Stimulated activated CD8-positive, alpha-beta memory T cell treated with anti-CD3 and anti-CD28 coated beads, Interleukin-12 subunit alpha, Interleukin-12 subunit beta, amount 100 ng/mL, for 1 hour (primary cell): Measurements from ENCODE around the gene MPPED1.

Source experiments
- DNase-seq: peaks from one replicate; pipeline ENCODE4 v3.0.0-alpha.2; 2020; ENCODE audit warnings: low read depth

The MPPED1 gene

DNA sequence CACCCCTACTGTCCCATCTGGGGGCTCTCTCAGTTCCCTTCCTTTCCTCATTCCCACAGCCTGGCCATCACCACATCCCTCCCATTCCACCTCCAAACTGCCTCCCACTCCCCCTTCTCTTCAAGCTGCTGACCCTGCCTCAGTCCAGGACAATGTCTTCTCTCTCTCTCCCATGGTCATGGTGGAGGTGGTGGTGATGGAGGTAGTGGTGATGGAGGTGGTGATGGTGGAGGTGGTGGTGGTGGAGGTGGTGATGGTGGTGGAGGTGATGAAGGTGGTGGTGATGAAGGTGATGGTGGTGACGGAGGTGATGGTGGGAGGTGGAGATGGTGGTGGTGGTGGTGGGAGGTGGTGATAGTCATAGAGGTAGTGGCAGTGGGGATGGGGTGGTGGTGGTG, 87.0 kb downstream of the MPPED1 start:
- DNase-seq = no peak

DNA sequence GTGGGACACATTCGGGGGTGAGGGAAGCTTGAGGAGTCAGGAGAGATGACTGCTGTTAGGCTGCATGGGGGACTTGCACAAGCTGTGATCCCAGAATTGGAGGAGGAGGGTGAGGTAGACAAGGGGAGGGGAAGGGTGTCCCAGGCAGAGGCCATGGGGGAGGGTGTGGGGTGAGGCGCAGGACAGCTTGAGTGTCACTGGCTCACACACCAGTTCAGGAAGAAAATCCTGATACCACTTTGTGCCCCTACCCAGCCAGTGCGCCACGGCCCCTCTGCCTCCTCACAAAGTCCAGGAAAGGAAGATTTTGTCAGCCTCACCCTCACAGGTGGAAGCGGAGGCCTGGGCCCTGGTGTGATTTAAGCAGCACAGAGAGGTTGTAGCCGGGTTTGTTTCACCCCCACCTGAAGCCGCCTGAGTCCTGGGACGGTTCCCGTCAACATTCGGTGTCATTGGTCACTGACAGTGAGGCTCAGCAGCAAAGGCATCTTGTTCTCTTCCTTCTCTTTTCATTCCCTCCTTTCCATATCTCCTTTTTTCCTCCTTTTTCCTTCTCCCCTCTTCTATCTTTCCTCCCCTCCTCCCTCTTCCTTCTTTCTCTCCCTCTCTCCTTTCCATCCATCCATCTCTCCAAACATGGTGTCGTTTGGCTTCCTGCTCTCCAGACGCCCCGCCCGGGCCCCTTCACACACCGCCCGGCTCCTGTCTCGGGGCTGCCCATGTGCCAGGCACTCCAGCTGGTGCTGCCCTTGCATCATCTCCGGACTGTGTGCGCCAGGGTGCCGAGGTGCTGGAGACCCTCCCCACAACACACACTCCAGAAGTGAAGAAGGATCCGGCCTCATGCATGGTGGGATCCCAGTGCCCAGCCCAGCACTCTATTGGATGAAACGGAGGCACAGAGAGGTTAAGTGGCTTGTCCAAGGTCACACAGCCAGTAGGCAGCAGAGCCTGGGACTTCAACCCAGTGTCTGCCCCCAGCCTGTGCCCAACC, 89.3 kb downstream of the MPPED1 start:
- no peak for DNase-seq

DNA sequence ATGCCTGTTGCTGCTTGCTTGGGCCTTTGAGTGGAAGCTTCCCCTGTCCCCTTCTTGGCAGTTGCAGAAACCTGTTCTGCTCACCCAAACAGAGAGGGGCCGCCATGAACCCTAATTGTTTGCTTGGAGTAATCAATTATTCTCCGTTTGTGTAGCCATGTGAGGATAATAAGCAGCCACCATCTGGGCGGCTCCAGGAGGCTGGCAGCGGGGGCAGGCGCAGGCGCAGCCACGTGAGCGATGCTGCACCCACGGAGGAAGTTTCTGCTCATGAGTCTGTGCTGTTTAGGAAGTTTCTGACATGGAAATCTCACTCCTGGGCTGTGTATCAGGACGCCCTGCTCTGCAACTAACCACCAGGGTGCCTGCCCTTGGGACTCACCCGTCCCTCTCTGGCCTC, 90.1 kb downstream of the MPPED1 start:
- no peak for DNase-seq

DNA sequence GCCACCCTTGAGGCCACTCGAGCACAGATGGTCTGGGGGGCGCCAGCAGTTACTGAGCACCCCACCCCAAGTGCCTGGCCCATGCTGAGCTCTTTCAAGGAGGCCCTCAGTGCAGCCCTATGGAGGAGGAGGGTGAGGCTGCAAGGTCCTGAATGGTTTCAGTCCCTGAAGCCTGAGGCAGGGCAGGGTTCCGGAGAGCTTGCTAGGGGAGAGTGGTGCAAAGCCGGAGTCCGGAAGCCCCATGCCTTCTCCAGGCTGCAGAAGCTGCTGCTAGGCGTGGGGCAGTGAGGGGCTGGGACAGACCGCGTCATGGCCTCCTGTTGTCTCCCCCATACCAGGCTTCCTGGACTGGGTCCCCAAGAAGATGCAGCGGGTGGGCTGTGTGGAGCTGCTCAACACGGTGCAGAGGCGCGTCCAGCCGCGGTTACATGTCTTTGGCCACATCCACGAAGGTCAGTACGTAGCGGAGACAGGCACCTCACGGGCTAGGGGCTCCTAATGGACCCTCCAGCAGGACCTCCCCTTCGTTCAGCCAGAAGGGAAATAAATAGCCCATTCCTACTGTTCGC, 90.6 kb downstream of the MPPED1 start:
- no peak for DNase-seq

DNA sequence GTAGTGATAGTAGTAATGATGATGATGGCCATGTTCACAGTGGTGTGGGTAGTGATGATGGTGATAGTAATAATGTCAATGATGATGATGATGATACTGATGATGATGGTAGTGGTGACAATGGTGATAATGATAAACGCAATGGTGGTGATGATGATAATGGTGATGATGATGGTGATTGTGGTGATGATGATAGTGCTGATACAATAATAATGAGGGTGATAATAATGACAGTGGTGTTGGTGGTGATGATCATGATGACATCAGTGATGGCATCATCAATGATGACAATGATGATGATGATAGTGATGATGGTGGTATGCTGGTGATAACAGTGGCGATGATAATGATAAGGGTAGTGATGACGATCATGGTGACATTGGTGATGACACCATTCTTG, 92.3 kb downstream of the MPPED1 start:
- DNase-seq = no peak

DNA sequence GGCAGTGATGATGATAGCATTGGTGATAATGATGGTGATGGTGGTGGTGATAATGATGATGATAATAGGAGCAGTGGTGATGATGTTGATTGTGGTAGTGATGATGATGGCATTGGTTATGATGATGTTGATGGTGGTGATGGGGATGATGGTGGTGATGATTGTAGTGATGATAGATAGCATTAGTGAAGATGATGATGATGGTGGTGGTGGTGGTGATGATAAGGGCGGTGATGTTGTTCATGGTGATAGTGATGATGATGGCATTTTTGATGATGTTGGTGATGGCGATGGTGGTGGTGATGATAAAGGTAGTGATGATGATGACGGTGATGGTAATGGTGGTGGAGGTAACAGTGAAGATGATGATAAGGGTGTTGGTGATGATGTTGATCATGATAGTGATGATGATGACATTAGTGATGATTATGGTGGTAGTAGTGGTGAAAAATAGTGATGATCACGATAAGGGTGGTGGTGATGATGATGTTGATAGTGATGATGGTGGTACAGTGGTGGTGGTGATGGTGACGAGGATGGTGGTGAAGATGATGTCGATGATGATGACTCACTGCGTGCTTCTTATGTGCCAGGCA, 93.0 kb downstream of the MPPED1 start:
- no peak for DNase-seq

DNA sequence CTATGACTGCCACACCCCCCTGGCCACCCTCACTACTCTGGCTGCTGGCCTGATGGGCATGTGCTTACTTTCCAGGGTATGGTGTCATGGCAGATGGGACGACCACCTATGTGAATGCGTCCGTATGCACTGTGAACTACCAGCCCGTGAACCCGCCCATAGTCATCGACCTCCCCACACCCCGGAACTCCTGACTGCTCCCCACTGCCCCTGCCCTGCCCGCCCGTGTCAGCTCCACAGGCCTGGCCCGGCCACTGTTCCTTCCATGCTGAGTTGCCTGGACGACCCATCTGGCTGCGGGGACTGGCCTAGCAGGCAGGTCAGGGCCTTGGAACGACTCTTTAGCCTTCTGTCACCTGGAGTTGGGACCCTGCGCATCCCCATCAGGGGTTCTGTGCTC, 93.6 kb downstream of the MPPED1 start:
- no peak for DNase-seq

DNA sequence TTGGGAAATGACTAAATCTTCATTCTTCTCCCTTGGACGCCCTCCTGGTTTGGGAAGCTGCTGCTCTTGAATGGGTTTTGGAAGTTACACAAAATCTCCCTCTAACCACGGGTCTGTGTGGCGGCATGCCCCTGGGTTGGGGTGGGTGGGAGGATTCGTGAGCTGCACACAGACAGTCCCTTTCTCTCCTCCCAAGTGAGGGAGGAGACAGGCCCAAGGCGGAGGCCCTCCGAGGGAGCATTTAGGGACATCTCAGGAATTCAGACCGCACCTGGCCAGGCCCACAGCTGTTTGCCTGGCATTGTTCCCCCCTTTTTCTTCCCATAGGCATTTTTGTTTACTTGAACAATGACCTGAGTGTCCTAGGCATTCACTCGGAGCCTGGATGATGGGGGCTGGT, 94.1 kb downstream of the MPPED1 start:
- DNase-seq = no peak

DNA sequence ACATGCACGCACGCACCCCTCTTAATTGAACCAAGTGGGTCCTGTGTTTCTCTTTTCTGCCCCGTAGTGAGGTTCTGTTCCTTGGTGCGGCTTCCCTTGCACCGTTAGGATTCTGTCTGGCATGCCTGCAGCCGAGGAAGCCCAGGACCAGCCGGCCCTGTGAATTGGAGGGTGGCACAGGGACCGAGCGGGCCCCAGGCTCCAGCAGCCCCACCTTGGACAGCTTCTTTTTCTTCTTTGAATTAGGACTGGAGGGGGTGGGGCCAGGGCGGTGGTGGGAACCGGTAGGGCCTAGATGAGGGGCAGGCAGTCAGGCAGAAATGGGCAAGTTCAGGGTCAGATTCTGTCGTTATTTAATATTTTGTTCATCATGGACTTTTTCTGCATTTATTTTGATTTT, 94.7 kb downstream of the MPPED1 start:
- DNase-seq = no peak

DNA sequence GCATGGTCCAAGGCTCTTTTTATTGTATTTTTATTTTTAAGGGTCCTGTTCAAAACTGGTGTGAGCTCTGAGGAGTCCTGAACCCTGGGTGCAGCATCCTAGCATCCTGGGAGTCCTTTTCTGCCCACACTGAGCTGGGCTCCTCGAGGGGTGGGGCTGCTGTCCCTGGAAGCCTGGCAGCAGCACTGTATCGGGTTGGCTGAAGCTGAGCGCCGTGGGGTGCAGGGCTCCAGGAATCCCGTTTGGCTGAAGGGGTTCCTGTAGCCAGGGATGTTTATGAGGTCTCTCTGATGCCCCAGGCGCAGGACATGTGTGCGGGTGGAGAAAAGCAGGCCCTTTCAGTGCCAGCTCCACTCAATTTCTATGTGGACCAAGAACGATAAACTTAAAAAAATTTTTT, 95.4 kb downstream of the MPPED1 start:
- no peak for DNase-seq

DNA sequence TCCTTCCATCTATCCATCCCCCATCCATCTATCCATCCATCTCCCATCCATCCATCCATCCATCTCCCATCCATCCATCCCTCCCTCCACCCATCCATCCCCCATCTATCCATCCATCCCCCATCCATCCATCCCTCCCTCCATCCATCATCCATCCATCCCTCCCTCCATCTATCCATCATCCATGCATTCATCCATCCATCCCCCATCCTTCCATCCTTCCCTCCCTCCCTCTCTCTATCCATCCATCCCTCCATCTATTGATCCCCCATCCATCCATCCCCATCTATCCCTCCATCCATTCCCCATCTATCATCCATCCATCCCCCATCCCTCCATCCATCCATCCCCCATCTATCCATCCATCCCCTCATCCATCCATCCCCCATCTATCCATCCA, 96.7 kb downstream of the MPPED1 start:
- DNase-seq = no peak

DNA sequence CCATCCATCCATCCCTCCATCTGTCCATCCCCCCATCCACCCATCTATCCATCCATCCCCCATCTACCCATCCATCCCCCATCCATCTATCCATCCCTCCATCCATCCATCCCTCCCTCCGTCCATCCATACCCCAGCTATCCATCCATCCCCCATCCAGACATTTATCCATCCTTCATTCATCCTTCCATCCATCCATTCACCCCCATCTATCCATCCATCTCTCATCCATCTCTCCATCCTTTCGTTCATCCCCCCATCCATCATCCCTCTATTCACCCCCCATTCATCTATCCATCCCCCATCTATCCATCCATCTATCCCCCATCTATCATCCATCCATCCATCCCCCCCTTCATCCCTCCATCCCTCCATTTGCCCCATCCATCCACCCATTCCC, 97.5 kb downstream of the MPPED1 start:
- DNase-seq = no peak

DNA sequence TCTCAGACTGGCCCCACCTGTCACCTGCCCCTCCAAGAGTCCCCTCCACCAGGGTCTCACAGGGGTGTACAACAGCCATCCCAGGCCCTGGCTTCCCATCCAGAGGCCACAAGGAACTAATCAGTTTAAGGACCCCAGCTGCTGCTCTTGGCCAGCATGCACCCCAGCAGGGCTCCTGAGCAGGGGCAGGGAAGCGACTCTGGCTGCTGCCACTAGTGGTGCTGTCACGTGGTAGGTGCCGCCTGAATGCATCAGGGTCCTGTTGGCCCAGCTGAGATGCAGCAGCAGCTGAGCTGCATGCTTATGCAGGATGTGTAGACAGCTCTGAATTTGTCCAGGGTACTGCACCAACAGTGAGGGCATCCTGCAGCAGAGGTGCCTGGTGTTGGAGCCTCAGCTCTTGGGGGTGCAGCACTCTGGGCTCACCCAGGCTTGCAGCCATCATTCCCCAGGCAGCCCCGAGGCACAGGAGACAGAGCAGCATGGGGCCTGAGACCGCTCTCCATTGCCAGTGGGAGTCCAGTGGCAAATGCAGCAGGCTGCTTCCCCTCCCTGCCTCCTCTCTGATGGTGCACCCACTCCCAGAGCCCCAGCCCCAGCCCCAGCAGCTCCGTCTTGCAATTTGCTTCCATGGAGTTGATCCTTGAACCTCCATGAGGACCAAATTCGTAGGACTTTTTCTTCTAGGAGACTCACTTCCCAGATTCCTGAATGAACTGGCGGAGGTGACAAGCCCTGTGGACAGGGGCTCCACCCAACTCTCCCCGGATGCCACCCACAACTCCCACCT, 98.7 kb downstream of the MPPED1 start:
- DNase-seq = no peak

DNA sequence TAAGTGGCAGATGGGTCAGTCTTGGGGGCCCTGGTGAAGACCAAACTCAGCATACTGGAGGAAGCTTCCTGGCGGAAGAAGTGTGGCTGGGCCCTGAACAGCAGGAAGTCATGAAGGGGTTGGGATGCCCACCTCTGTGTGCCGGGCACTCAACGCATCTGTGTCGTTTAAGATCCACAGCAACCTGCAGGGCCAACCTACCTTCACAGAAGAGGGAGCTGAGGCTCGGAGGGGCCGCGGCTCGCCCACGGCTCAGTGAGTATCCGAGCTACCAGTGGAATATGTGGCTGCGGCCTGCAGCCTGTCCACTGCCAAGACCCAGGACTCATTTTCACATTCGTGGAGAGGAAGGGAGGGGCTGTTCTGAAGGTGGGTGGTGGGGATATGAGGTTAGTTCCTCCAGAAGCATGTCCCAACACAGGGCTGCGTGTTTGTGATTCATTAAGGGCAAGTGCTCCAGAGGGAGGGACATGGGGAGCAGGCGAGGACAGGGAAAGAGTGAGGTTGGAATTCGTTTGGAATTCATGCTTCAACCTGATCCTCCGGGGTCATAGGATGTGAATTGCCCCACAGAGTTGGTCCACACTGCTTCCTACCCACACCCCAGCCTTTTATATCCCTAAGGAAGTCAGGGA, 99.6 kb downstream of the MPPED1 start:
- DNase-seq = no peak

DNA sequence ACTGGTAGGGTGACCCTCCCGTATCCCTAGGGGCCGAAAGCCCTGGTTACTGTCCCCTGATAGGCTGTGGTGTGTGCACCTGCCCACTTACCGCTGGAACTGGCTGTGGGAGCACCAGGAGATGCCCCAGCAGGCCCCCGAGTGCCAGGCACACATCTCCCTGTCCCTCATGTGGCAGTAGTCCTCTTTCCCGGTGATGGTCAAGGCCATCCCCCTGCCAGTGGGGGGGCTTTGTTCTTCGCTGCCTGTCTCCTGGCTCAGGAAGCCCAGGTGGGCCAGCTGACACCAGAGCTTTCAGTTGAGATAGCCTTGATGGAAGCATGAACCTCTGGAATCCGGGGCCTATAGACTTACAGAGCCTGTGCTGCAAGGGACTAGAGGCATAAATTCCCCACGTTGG, 100.5 kb downstream of the MPPED1 start:
- no peak for DNase-seq

DNA sequence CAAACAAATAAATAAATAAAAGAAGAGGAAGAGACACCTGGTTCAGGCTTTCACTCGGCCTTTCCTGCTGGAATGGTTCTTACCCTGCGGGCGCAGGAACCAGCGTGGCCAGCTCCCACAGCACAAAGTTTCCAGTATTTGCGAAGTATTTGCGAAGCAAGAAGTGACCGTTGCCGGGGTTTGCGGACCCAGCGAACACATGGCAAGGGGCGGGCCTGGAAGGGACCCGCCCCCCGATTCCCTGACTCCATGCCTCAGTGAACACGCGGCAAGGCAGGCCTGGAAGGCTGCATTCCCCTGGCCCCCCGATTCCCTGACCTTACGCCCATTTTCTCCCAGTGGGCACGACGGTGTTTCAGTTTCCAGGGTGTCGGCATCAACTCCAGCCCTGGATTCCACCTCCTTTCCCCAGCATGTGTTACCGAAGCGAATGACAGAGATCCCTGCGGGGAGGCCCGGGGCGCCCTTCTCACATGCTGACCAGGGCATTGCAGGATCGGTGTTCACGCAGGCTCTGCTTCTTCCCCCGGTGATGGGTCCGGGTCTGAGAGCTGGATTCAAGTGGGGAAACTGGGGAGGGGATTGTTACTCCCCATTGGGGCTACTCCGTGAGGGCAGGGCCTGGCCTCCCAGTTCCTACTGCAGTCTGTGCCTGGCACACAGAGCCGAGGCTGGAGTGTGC, 102.8 kb downstream of the MPPED1 start:
- no peak for DNase-seq

DNA sequence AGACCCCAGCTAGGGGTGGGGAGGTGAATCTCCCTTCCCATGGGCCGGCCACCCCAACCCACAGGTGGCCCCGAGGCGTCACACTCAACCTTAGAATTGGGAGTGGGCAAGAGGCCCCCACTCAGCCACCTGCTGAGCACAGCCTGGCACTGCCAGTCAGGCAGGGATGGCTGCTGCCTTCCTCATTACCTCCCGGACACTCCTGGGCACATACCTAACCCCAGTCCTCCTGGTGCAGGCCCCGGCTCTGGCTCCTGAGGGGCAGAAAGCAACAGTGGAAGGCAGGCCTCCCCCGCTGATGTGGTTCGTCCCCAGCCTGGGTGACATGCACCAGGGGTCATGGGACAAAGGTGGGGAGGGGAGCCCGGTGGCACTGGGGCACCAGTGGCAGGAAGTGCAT, 103.6 kb downstream of the MPPED1 start:
- DNase-seq = no peak

DNA sequence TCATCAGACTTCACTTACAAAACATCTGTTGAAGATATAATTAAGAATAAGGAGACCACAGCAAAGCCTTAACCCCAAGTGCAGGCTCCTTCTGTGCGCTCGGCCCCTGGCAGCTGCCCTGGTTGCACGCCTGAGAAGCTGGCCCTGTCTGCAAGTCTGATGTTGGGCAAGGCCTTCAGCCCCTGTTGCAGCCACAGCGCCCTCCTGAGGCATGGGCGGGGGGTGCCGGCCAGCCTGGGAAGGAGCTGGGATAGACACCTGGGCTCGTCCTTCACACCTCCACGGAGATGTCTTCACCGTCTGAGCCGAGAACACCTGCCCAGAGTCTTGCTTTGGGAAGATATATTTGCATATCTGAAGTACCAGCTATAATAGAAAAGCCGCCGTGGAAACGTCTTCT, 104.1 kb downstream of the MPPED1 start:
- DNase-seq = no peak

DNA sequence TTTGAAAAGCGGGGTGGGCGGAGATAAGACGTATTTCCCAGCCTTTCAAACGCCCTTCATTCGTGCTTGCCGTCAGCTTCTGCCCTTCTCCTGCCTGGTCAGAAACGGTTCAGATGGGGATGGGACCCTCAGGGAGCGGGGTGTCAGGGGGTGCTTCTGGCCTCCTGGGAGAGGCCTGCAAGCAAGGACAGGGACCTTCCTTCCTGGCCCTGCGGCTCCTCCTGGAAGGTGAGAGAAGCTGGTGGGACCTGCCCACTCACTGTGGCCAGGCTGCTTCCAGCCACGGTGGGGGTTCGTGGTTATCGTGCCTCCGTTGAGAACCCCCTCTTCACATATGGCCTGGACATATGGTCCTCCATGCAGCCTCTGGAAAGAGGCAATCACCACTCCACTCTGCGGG, 104.6 kb downstream of the MPPED1 start:
- no peak for DNase-seq

DNA sequence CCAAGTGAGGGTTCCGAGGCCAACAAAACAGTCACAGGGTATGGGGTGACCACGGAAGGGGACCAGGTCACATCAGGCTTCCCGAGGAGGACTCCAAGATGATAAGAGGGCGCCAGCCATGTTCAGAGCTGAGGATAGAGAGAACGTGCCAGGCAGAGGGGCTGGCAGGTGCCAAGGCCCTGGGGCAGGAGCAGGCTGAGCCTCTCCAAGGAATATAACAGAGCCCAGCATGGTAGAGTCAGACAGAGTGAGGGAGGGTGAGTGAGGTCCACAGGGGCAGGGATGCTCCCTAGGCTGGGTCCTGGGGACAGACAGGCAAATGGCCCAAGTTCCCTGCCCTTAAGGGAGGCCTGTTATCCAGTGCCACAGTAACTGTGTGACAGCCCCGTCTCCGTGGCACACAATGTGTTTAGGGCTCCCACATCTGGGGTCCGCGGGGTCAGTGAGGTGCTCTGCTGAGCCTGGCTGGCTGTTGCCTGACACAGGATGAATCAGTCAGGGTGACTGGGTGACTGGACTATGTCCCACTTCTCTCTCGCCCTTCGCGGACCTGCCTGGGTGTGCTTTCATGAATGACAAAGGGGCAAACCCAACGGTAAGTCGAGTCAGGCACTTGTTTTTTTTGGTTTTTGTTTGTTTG, 105.3 kb downstream of the MPPED1 start:
- no peak for DNase-seq

DNA sequence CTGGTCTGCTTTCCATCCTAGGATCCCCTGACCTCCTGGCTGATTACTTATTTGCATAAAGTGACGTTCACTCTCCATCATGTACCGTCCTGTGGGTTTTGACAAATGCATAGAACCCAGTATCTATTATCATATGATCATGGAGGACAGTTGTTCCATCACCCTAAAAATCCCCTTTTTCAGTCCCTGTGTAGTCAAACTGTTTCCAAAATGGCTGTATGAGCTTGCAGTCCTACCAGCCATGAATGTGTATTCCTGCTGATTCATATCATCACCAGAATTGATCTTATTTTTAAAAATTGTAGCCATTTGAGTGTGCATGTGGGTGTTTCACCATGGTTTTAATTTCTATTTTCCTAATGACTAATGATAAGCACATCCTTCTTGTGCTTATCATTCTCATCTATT, 108.8 kb downstream of the MPPED1 start:
- DNase-seq = no peak
